Measurements from ENCODE around the gene CAPN15. TPM values are rescaled to one million over a fixed set of nuclear protein-coding genes. Genes with fewer than 3 reads are reported as not detected.

CAPN15 gene
- total RNA-seq, 1 experiment from 2014 or later: 76.4 TPM

GRCh38 chr16:503150-504071 is 24.1 kb upstream of the CAPN15 start:
- Histone ChIP-seq H2BK12ac (ENCODE audit: insufficient read length, low read depth, low read length) (no peak overlapping the region), H3K4me2 (ENCODE audit: insufficient read depth, insufficient read length, low read length) (no peak overlapping the region), H4K8ac (replicated peaks; ENCODE audit: insufficient read length, low read depth, low read length) (no peak overlapping the region), H2AFZ (ENCODE audit: low read length) (no peak overlapping the region), H4K5ac (ENCODE audit: insufficient read length, low read depth, low read length) (no peak overlapping the region), H3K4ac (ENCODE audit: low read depth, low read length) (no peak overlapping the region), H2BK5ac (ENCODE audit: insufficient read length, low read length) (no peak overlapping the region), H4K91ac (ENCODE audit: insufficient read length, low read depth, low read length) (no peak overlapping the region), H3K79me1 (ENCODE audit: insufficient read depth, low read depth, low read length, poor library complexity, severe bottlenecking) (no peaks in the 10 kb centered on the region), H3K23me2 (ENCODE audit: insufficient read length, low read depth, low read length, poor library complexity, severe bottlenecking) (no peaks in the 10 kb centered on the region), H3K9me3 (ENCODE audit: control insufficient read depth, low read depth, low read length) (no peaks in the 10 kb centered on the region), H3K14ac (ENCODE audit: insufficient read depth, low read length) (no peak overlapping the region), H3K27me3 (ENCODE audit: insufficient read depth, low read length) (no peaks in the 10 kb centered on the region), H2BK120ac (ENCODE audit: low read depth, low read length, poor library complexity, severe bottlenecking) (no peak overlapping the region), H3K79me2 (ENCODE audit: insufficient read depth, low read length) (no peaks in the 10 kb centered on the region), H3K4me1 (ENCODE audit: insufficient read depth, low read length) (no peaks in the 10 kb centered on the region), H2BK15ac (ENCODE audit: low read depth, low read length) (no peak overlapping the region), H3K9ac (ENCODE audit: extremely low read depth, insufficient read length, low read length) (no peak overlapping the region), H2BK20ac (ENCODE audit: low read depth, low read length, poor library complexity, severe bottlenecking) (no peak overlapping the region), H3K18ac (ENCODE audit: insufficient read length, low read depth, low read length) (no peak overlapping the region), H4K20me1 (ENCODE audit: control insufficient read depth, insufficient read depth, insufficient read length) (no peaks in the 10 kb centered on the region), H3K23ac (ENCODE audit: insufficient read length, low read depth, low read length) (no peak overlapping the region), H2AK5ac (ENCODE audit: insufficient read length, low read length) (no peak overlapping the region), H3K27ac (ENCODE audit: insufficient read length, low read depth, low read length) (no peak overlapping the region), H3K56ac (ENCODE audit: insufficient read length, low read depth, low read length) (no peak overlapping the region), H3T11ph (ENCODE audit: low read length) (no peak overlapping the region)
- Mint-ChIP-seq H3K36me3 (ENCODE audit: insufficient read depth in 1 of 3, low read depth in 3 of 3) (peaks cover 1 to 15% (median 9%) of the 10 kb centered on the region in 3 experiments; a peak in 5 of 7 replicates), H3K27ac (no peak overlapping the region; a peak in 1 of 7 replicates), H3K4me1 (peaks cover 4 to 6% of the 10 kb centered on the region in 2 experiments), H3K9me3 (no peaks in the 10 kb centered on the region), H3K27me3 (ENCODE audit: low read depth) (no peaks in the 10 kb centered on the region; the same call in 1 of the 2 replicates), H3K4me3 (no peak overlapping the region)
- no peak for DNase-seq
- no peak for TF ChIP-seq CTCF (conservative IDR thresholded peaks at IDR 0.05)
- no CpG with 5 or more reads among the region's 23 CpGs for WGBS (ENCODE audit: extremely low coverage, insufficient read length, low lambda C conversion rate)

Data from H9 (cell line).